NCI-H82 (cell line): ENCODE results near the gene RIMS4.
"Not testable (repeated sequence)": the region's sequence is repeated elsewhere in the genome, so short reads cannot be mapped to it uniquely, and the experiment has no call there.

Experiments used
- DNase-seq: peaks from one replicate; lab custom pipeline; 2025; lab: John Stamatoyannopoulos, UW

RIMS4 gene

DNA sequence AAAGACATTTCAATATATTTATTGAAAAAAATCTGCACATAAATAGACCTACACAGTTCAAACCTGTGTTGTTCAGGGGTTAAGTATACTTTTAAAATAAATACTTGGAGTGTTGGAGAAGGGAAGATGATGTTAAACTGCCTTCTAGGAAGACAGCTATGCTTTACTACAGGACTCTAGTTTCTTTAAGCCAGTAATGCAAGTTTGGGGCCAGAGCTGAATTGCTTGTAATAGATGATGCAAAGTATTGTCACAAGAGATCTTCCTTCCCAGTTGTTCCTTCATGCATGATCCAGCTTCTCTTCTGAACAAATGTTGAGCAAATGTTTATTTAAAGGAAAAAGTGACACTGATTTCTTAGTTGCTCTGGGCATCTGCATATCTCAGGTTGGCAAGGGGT is 20.2 kb upstream of the RIMS4 start:
- DNase-seq = no peak

GRCh38 chr20:44829688-44830087 is 19.3 kb upstream of the RIMS4 start:
- no peak for DNase-seq

DNA sequence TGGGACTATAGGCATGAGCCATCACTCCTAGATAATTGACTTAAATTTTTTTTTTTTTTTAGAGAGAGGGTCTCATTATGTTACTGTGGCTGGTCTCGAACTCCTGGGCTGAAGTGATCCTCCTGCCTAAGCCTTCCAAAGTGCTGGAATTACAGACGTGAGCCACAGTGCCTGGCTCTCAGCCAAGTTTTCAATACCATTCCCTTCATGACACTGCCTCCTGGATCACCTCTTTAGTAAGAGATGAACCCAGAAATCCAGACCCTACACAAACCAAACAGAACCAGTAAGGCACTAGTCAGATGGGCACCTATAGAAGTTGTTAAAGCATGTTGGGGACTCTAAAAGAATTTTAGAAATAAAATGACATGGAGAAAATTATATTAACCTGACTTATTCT is 18.3 kb upstream of the RIMS4 start:
- DNase-seq = no peak

DNA sequence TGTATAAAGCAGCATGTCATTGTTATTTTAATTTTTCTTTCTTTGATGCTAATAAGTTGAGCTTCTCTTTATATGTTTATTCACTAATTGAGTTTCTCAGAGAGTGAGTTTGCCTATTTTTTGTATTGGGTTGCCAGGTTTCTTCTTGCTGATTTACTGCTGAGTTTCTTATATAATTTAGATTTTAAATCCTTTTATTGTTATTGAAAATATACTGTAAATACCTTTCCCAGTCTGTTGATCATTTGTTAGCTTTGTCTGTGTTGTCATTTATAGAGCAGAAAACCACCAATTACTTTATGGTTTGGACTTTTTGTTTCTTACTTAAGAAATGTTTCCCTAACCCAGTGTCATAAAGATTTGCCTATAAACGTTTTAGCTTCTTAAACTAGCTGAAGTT is 17.1 kb upstream of the RIMS4 start:
- DNase-seq = no peak

- DNase-seq = not testable (repeated sequence)
Observed at GRCh38 chr20:44821576-44821975, 11.2 kb upstream of the RIMS4 start.

- DNase-seq = peak; percentile 64
Observed at GRCh38 chr20:44819936-44820335, 9.6 kb upstream of the RIMS4 start.

DNA sequence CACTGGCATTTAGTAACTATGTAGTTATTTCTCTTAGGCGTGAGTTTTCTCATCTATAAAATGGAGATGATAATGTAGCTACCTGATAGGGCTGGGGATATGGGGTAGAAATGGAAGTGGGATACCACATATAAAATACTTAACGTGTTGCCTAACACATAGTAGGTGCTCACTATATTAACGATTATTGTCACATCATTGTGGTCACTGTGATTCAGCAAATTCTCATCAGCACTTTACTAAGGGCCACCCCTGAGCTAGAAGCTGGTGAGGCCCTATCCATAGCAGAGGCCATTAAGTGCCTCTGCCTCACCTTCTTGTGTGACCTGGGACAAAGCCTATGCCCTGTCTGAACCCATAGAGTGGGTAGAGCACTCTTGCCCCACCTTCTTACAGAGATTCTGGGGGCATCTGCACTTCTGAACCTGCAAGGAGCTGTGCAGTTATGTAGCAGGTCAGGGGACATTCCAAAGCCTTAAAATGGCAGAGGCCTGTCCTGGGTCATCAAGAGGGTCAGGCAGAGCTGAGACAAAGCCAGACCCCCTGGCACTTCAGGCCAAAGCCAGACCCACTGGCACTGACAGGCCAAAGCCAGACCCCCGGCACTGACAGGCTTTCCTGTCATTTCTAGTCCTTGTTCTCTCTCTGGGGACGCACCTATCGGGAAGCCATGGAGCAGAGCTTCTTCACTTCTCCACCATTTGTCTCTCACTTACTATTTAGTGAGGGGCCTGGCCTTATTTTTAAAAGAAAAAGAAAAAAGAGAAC is 7.0 kb upstream of the RIMS4 start:
- no peak for DNase-seq

DNA sequence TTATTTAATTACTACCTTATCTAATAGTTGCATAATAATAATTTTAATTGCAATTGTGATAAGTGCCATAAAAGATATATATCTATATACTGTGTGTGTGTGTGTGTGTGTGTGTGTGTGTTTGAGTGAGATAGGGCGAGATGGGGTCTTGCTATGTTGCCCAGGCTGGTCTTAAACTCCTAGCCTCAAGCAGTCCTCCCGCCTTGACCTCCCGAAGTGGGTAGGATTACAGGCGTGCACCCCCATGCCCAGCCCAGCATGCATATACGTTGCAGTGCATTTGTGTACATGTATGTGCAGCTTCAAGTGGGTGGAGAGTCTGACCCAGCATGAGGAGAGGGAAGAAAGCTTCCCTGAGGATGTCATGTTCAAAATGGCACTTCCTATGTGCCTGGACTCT is 4.6 kb upstream of the RIMS4 start:
- no peak for DNase-seq

GRCh38 chr20:44811150-44811685 is 872 bp upstream of the RIMS4 start:
- DNase-seq = no peak

GRCh38 chr20:44810061-44810390 is 320 bp downstream of the RIMS4 start:
- DNase-seq = no peak

DNA sequence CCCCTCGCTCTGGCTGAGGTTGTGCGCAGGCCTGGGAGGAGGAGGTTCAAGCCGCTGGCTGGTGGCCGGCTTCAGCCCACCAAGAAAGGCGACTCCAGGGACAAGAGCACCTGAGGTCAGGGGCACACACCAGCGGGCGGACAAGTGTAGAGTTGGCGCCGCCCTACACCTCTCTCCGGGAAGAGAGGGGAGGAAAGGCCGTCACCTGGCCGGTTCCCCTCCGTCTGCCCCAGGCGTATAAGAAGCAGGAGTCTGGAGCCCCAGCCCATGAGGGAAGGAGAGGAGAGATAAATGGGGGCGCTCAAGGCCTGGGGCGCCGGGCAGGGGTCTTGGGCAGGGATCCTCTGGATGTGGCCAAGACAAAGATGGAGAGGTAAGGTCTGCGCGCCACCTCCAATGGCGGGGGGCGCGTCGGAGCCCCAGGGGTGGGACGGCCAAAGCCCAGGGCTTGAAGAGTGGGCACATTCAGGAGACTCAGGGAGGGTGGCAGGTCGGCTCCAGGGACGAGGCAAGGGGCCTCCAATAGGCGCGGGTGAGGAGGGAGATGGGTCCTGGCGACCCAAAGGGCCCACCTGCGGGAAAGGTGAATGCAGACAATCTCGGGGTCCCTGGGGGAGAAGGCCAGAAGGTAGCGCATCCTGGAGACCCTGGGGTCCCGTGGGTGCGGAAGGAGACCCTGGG is 826 bp downstream of the RIMS4 start:
- peak; percentile 32 for DNase-seq

DNA sequence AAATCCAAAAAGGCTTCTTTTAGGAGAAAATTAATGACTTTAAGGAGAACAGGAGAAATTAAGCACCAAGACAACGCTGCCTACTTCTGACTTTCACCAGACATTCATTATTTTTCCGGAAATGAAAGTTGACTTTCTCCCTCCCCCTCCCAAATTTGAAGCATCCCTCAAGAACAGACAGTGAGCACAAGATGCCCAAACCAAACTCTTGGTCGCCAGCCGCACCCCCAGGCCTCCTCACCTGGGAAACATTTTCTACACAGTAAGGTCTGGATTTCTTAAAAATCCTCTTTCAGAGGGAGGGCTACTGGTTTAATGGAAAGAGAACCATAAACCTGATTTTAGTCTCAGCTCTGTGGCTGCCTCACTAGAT is 2.7 kb downstream of the RIMS4 start:
- no peak for DNase-seq

DNA sequence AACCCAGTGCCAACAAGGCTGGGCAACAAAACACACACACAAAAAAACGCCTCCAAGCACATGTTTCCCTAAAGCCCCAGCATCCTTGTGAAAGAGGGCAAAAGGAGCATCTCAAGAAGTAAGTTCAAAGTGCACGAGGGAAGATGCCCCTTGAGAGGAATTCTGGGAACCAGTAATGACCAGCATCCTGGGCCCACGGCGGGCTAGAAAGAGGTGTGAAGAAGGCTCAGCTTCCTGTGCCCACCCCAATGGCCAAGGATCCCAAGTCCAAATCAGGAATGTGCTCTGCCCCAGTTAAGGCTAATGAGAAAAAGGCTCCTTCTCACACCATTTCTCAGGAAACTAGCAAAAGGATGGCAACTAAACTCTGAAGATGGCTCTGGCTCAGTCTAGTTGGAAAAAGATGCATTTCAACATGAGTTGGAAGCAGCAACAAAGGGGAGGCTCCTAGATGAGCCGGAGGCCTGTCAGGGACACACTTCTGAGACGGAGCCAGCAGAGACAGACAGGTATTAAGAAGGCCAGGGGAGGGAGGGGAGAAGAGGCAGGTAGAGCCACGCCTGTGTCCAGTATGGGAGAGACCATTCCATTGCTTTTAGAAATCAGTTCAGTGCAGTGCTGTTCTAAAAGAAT is 3.2 kb downstream of the RIMS4 start:
- no peak for DNase-seq

DNA sequence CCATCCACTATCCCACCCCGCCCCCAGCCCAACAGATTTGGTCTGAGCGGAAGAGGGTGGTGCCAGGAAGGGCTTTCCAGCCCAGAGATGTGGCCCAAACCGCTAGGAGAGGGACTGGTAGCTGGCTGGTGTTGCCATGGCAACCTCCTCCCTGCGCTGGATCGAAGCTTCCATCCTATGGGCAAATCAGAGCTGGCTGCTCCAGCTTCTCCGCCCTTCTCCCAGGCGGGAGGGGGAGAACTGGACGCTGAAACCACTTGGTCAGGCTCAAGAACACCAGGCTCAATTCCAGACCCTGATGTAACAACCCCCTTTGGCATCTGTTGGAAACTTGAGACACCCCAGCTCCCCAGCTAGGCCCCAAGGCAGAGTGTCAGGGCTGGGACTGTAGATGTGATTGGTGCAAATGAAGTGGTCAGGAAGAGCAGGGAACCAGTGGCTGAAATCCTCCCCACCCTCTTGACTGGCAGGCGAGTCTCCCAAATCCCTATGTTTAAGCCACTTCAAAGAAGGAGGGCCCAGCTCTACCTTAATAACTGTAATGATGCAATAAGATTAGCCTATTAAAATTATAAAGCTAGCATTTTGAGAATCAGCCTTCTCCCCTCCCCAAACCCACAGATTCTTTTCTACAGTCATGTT is 4.2 kb downstream of the RIMS4 start:
- DNase-seq = peak; percentile 74

DNA sequence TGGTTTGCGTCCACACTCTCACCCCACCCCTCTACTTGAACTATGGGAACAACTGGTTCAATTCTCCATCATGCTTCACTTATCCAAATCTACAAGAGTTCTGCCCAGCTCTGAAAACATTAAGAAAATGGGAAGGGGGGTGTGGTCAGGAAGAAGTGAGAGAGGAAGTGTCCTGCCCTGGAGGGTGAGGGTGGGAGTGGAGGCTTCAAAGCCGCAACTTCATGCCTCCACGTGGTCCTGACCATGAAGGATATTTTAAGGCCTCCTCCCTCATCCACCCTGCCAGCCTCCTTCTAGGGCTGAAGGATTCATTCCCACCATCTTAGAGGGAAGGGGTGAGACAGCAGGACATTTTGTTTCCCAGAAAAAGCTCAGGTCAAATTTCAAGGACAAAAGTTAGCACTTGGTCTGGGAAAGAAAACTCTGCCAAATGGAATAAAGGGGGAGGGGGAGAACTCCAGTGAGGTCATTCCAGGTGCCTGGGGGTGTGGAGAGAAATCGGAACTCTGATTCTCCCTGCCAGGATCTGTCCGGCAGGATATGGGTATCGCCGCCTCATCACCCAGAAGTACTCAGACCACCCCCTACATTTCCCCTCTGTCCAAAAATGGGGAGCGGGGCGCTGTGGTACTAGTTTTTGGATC is 4.9 kb downstream of the RIMS4 start:
- DNase-seq = no peak

DNA sequence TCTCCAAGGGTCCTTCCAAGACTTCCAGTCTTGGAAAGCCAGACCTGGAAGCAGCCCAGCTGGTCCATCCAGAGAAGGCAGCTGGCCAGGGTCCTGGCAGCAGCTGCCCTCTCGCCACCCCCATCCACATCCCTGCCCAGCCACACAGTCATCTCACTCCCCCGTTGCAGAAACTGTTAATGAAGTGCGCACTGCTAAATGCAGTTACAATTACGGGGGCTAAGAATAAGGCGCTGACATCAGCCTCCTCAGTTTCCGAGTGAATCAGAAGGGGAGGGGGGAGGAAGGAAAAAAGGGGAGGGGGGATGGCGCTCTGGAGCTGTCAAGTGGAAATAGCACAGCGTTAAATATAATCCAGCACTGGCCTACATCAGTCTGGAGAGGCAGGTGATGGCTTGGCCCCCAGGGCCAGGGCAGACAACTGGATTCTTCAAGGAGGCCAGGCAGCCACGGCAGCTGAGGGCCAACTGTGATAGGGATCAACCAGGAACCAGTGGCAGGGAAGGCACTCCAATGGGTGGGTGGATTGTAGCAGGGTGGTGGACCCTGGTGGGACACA is 6.9 kb downstream of the RIMS4 start:
- DNase-seq = no peak

GRCh38 chr20:44802702-44803101 is 7.6 kb downstream of the RIMS4 start:
- no peak for DNase-seq

DNA sequence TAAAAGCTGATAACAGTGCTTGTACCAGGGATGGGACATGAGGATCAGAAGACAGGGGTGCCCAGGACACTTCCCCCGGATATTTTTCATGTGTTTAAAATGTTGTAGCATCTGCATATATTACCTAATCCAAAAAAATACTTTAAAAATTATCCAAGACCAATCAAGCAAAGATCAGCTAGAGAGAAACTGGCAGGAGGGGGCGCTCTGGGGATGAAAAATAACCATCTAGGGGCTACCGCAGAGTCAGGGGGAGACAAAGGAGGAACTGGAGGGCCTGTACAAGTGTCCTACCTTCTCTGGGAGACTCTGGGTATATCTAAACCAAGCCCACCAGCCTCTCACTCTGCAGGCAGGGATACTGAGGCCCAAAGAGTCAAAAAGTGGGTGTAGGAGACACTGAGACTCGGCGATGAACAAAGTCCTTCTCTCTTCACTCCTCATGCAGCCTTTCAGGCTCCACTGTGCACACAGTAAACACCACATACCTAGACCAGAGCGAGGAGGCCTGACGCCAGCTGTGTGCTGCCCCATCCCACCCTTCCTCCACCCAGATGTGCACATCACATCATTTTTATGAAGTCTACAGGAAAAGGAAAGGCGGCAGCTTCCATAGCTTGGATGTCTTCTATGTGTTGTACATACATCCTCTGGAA is 9.8 kb downstream of the RIMS4 start:
- peak; percentile 26 for DNase-seq

GRCh38 chr20:44799691-44800090 is 10.7 kb downstream of the RIMS4 start:
- no peak for DNase-seq

- DNase-seq = no peak
Observed at GRCh38 chr20:44796758-44797457, 13.4 kb downstream of the RIMS4 start.

DNA sequence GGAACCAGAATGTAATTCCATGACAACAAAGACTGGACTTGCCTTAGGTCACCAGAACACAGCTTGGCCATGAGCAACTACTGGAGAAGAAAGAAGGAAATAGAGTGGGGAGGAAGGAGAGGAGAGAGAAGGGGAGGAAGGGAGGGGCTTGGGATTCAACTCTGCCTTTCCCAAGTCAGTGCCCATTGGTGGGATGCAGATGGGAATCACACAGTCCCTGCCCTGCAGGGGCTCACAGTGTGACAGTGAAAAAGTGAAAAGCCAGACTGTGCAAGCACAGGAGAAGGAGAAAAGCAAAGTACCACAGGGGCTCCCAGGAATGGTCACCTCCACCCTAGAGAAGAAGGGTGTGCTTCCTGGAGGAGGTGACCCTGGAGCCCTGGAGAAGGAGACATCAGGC is 14.0 kb downstream of the RIMS4 start:
- no peak for DNase-seq
